ENCODE data around the gene TCF15. TPM values are rescaled to one million over a fixed set of nuclear protein-coding genes. Genes with fewer than 3 reads are reported as not detected.

Gene TCF15
- total RNA-seq, 1 experiment from 2014 or later = 0.40 TPM

- peaks cover 35% of the 10 kb centered on the region for H3K27me3 ChIP-seq (ENCODE audit: low read length)
- no peaks in the 10 kb centered on the region for H3F3A ChIP-seq (ENCODE audit: low read length, unreplicated experiment)
- H3K27ac ChIP-seq (ENCODE audit: low read length) = no peak overlapping the region
- peak overlapping the region; percentile 25; the same call in 1 of the 2 replicates for H2AFZ ChIP-seq (ENCODE audit: low read length)
- H3K79me2 ChIP-seq (ENCODE audit: low read length) = no peaks in the 10 kb centered on the region
- H3K9me2 ChIP-seq (replicated peaks; ENCODE audit: low read length) = no peaks in the 10 kb centered on the region
- POLR2A ChIA-PET (ENCODE audit: unreplicated experiment) = no interaction called here
- no peak for TF ChIP-seq EZH2 (IDR thresholded peaks at IDR 0.05; ENCODE audit: low read length, unreplicated experiment)
- TF ChIP-seq CTCF (conservative IDR thresholded peaks at IDR 0.05; ENCODE audit: low read depth, low read length) = peak; percentile 55
- BruUV-seq (replicated peaks) = no TSS peak
- no peak overlapping the region for H3K4me3 ChIP-seq (ENCODE audit: low read length)
- no peak overlapping the region for H3K4me2 ChIP-seq (ENCODE audit: low read length)
- ATAC-seq = no peak
- intact Hi-C loops (cut with micrococcal nuclease) = no loop called here
- CTCF ChIA-PET = interaction anchor here (0.5 kb wide), 1 partner anchor 68 kb away, joined by 6 read pairs; no protein-coding TSS in a partner anchor
- DNase-seq = peak; percentile 22
- H4K20me1 ChIP-seq (ENCODE audit: low read length) = no peaks in the 10 kb centered on the region
- no peaks in the 10 kb centered on the region for H3K36me3 ChIP-seq (ENCODE audit: low read depth, low read length)
- H3K4me1 ChIP-seq (ENCODE audit: insufficient read depth, low read length) = no peaks in the 10 kb centered on the region
- no peaks in the 10 kb centered on the region for H3K9me3 ChIP-seq (ENCODE audit: low read length)
- no peak overlapping the region for H3K9ac ChIP-seq (ENCODE audit: low read length)
Measured at GRCh38 chr20:577167-577791, 32.8 kb downstream of the TCF15 start.

- no peak for TF ChIP-seq CTCF (conservative IDR thresholded peaks at IDR 0.05; ENCODE audit: low read depth, low read length)
- TF ChIP-seq EZH2 (IDR thresholded peaks at IDR 0.05; ENCODE audit: low read length, unreplicated experiment) = no peak
- no peak for TF ChIP-seq EZH2phosphoT487 (IDR thresholded peaks at IDR 0.05; ENCODE audit: borderline replicate concordance, low read length)
- H4K20me1 ChIP-seq (ENCODE audit: low read length) = no peaks in the 10 kb centered on the region
- no TSS peak for BruUV-seq (replicated peaks)
- intact Hi-C loops (cut with micrococcal nuclease) = no loop called here
- peaks cover 36% of the 10 kb centered on the region for H3K27me3 ChIP-seq (ENCODE audit: low read length)
- CTCF ChIA-PET = no interaction called here
- H3K4me1 ChIP-seq (ENCODE audit: insufficient read depth, low read length) = no peaks in the 10 kb centered on the region
- DNase-seq = no peak
- H3K4me3 ChIP-seq (ENCODE audit: low read length) = no peak overlapping the region
- no peak overlapping the region for H3K9ac ChIP-seq (ENCODE audit: low read length)
- H3K4me2 ChIP-seq (ENCODE audit: low read length) = no peak overlapping the region
- no peaks in the 10 kb centered on the region for H3K79me2 ChIP-seq (ENCODE audit: low read length)
- no peaks in the 10 kb centered on the region for H3K9me3 ChIP-seq (ENCODE audit: low read length)
- no peak for ATAC-seq
- H3K27ac ChIP-seq (ENCODE audit: low read length) = no peak overlapping the region
- H2AFZ ChIP-seq (ENCODE audit: low read length) = no peak overlapping the region
- POLR2A ChIA-PET (ENCODE audit: unreplicated experiment) = no interaction called here
- H3F3A ChIP-seq (ENCODE audit: low read length, unreplicated experiment) = no peaks in the 10 kb centered on the region
- no peaks in the 10 kb centered on the region for H3K36me3 ChIP-seq (ENCODE audit: low read depth, low read length)
- H3K9me2 ChIP-seq (replicated peaks; ENCODE audit: low read length) = no peaks in the 10 kb centered on the region
Measured at GRCh38 chr20:576156-576555, 34.0 kb downstream of the TCF15 start.

GRCh38 chr20:575230-575629 lies 34.9 kb downstream of the TCF15 start:
- BruUV-seq (replicated peaks) = no TSS peak
- Histone ChIP-seq H4K20me1 (ENCODE audit: low read length) (no peaks in the 10 kb centered on the region), H3K9me2 (replicated peaks; ENCODE audit: low read length) (no peaks in the 10 kb centered on the region), H3K36me3 (ENCODE audit: low read depth, low read length) (no peaks in the 10 kb centered on the region), H3K4me2 (ENCODE audit: low read length) (no peak overlapping the region), H3K9me3 (ENCODE audit: low read length) (no peaks in the 10 kb centered on the region), H2AFZ (ENCODE audit: low read length) (no peak overlapping the region), H3K4me1 (ENCODE audit: insufficient read depth, low read length) (no peaks in the 10 kb centered on the region), H3K9ac (ENCODE audit: low read length) (no peak overlapping the region), H3K27ac (ENCODE audit: low read length) (no peak overlapping the region), H3K4me3 (ENCODE audit: low read length) (no peak overlapping the region), H3K27me3 (ENCODE audit: low read length) (peaks cover 32% of the 10 kb centered on the region), H3F3A (ENCODE audit: low read length, unreplicated experiment) (no peaks in the 10 kb centered on the region), H3K79me2 (ENCODE audit: low read length) (no peaks in the 10 kb centered on the region)
- intact Hi-C loops (cut with micrococcal nuclease) = no loop called here
- POLR2A ChIA-PET (ENCODE audit: unreplicated experiment) = no interaction called here
- CTCF ChIA-PET = interaction anchor here (0.7 kb wide), 1 partner anchor 478 kb away, joined by 3 read pairs; no protein-coding TSS in a partner anchor
- TF ChIP-seq EZH2phosphoT487 (IDR thresholded peaks at IDR 0.05; ENCODE audit: borderline replicate concordance, low read length) (no peak), EZH2 (IDR thresholded peaks at IDR 0.05; ENCODE audit: low read length, unreplicated experiment) (no peak), CTCF (conservative IDR thresholded peaks at IDR 0.05; ENCODE audit: low read depth, low read length) (no peak; the same call in 1 of the 2 replicates)
- DNase-seq = no peak
- no peak for ATAC-seq
